Measurements from ENCODE around the gene BMP6.

DNA sequence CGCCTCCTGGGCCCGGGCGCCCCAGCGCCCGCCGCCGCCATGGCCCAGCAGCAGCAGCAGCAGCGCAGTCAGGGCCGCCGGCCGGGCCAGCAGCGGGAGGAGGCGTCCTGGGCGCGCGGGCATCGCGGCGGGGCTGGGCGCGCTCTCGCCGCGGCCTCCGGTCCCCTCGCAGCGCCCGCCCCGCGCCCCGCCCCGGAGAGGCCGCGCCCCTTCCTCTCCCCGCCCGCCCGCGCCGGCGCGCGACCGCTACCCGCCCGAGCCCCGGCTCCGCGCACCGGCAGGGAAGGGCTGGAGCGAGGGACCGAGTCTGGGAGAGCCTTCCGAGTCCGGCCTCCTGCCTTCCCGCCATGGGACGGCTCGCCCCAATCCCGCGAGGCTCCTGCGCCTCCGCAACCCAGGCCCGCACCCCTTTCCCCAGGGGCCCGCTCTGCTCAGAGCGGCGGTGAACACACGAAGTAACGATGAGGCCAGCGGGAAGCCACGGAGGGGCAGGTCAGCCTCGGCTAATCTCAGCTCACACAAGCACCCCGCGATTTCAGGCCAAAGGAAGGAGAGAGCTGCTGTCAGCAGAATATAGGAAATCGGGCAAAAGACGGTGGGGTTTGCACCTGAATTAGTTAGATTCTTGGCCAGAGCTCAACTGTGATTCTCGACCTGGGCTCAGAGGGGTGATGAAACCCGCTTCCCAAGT, 184.9 kb downstream of the BMP6 start, which contains the start of gene TXNDC5:
- TF ChIP-seq HDAC2 (IDR thresholded peaks at IDR 0.05): no peak
- no peak for TF ChIP-seq RAD21 (conservative IDR thresholded peaks at IDR 0.05 in 1 of 2, IDR thresholded peaks at IDR 0.05 in 1 of 2)
- no peak for TF ChIP-seq BHLHE40 (IDR thresholded peaks at IDR 0.05; ENCODE audit: low read depth, low read length)
- TF ChIP-seq, protein P1, sequence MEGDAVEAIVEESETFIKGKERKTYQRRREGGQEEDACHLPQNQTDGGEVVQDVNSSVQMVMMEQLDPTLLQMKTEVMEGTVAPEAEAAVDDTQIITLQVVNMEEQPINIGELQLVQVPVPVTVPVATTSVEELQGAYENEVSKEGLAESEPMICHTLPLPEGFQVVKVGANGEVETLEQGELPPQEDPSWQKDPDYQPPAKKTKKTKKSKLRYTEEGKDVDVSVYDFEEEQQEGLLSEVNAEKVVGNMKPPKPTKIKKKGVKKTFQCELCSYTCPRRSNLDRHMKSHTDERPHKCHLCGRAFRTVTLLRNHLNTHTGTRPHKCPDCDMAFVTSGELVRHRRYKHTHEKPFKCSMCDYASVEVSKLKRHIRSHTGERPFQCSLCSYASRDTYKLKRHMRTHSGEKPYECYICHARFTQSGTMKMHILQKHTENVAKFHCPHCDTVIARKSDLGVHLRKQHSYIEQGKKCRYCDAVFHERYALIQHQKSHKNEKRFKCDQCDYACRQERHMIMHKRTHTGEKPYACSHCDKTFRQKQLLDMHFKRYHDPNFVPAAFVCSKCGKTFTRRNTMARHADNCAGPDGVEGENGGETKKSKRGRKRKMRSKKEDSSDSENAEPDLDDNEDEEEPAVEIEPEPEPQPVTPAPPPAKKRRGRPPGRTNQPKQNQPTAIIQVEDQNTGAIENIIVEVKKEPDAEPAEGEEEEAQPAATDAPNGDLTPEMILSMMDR (IDR thresholded peaks at IDR 0.05): no peak
- no peak for TF ChIP-seq EP300 (IDR thresholded peaks at IDR 0.05)
- TF ChIP-seq ZNF302 (CRISPR knock-in tag; IDR thresholded peaks at IDR 0.05): no peak
- TF ChIP-seq POLR2AphosphoS2 (conservative IDR thresholded peaks at IDR 0.05; ENCODE audit: low read length): no peak
